GM19099 (cell line): Measurements from ENCODE around the gene DUS1L.

Experiments used
- POLR2A ChIP-seq: IDR thresholded peaks from 3 replicates; pipeline ENCODE4 v1.6.1; 2011; ENCODE audit warnings: low read depth; ENCODE audit not compliant: insufficient read length; ENCODE audit errors: extremely low read depth

DUS1L gene

DNA sequence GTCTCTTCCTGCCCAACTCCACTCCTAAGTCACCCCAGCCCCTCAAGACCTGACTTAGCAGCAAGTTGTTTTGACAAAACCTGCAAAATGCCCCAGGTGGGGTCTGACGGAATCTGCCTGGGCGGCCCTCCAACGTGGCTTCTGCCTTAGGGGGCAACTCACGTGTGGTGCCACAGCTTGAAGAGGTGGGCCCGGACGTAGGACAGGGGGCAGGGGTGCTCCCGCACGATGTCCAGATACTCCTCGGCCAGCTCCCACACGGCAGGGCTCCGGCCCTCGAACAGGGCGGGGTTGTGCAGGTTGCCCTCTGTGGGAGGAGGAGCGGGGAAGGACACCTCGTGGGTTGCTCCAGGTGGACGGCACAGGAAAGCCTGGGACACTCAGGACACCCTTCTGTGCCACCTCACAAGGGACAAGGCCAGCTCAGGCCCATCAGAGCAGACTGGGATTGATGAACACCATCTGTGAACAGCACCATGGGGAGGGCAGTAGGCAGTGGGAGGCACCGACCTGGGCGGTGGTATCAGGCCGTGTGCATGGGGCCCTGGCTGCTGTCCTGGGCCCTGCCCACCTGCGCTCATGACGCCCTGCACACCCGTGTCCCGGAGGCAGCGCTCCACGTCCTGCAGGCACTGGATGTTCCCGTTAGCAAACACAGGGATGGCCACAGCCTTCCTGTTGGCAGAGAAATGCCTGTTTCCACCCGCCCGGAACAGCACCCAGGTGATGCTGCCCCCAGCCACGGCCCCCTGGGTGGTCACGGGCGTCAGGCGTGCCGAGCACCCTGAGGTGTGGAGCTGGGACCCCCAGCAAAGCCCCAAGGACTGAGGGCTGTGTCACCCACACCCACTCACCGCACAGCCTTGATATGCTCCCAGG lies 4.3 kb downstream of the DUS1L start:
- no peak for TF ChIP-seq POLR2A

DNA sequence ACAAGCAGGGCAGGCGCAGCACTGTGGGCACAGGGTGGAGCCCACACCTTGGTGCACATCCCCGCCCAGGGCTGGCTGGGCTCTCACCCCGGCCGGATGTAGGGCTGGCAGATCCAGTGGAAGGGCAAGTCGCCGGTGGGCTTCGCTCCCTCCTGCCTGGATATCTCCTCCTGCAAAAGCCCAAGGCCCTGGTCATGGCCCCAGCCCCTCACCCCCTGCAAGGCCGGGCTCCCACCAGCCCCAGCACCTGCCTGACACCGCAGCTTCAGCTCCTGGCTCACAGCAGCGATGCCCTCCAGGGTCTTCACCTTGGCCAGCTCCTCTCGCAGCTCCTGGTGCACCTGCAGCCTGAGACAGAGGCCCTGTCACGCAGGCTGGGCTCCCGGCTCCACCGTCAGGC lies 5.0 kb downstream of the DUS1L start:
- no peak for TF ChIP-seq POLR2A

DNA sequence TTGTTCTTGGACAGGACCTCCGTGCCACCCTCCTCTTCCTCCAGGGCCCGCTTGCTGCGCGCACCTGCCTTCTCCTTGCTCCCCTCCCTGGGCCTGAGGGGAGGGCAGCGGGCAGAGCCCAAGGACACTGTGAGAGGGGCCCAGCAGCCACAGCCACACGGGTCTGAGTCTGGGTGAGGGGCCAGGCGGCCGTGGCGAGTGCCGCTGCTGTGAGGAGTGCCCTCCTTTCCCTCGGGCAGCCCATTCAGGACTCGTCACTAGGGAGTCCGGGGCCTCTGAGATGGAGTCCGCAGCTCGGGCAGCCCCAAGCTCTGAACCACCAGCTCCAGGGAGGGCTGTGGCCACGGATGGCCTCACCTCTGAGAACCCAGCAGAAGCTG lies 5.6 kb downstream of the DUS1L start:
- TF ChIP-seq POLR2A: no peak

DNA sequence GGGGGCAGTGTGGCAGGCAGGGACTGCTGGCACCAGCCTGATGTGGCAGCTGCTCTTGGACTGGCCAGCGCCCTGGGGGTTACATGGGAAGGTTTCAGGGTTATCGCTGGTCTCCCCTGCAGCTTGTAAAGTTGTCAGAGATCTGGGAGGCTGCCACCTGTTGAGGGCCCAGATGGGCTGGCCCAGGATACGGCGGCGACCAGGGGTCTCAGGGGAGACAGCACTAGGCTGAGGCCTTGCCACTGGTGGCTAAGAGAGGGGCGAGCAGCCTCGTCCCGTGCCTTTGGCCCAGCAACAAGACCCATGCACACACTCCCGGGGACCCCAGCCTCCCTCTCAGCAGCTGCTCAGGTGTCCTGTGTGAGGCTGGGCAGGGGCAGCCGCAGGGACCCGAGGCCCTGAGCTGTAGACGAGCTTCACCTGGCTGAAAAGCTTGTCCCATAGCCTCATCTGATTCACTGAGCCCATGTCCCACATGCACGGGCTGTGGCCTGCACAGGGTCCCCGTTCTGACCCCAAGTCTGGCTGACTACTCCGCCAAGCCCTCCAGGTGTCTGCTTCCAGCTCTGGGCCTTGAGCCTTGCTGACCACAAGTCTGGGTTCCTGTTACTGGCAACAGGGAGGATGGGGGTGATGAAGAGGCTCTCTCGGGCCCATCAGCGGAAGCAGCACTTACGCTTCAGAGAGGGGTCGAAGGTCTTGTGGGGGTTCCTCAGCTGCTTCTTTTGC lies 6.2 kb downstream of the DUS1L start:
- no peak for TF ChIP-seq POLR2A

DNA sequence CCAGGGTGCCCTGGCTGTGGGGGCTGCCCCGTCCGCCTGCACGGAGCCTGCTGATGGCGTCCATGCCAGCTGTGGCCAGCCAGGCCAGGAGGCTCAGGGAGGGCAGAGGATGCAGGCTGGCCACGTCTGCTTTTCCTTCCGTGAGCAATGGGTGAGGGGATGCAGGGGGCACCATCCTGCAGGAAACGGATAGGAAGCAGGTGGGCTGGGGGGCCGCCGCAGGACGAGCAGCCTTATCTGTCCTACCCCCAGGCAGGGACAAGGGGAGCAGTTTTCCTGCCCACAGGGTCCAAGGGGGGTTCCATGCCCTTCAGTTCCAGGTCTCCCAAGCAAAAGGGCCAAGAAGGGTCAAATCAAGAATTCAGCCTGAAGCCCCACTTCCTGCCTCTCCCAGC lies 6.8 kb downstream of the DUS1L start:
- TF ChIP-seq POLR2A: no peak

DNA sequence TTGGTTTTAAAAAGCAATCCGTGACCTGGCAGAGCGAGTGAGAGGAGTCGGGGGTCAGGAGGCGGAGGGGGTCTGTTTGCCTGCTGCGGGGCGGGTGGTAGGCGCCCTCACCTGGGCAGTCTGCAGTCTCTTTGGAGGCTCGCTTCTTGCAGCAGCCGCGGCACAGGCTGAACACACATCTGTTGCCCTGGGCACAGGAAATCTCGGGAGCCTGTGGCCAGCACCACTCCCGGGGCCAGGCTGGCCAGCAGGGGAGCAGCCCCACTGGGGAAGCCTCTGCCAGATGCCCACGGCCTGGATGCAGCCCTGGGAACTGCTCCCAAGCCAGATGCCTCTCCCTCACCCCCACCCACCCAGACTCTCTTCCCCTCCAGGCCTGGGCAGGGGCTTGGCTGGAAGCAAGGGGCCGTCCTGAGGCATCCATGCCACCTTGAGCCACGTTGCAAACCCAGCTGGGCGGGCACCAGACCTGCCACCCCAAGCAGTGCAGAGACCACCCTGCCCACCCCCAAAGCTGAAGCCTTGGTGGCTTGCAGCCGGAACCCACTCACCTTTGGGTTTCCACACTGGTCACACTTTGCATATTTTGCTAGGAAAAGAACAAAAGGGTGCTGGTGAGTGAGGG lies 7.3 kb downstream of the DUS1L start:
- no peak for TF ChIP-seq POLR2A

DNA sequence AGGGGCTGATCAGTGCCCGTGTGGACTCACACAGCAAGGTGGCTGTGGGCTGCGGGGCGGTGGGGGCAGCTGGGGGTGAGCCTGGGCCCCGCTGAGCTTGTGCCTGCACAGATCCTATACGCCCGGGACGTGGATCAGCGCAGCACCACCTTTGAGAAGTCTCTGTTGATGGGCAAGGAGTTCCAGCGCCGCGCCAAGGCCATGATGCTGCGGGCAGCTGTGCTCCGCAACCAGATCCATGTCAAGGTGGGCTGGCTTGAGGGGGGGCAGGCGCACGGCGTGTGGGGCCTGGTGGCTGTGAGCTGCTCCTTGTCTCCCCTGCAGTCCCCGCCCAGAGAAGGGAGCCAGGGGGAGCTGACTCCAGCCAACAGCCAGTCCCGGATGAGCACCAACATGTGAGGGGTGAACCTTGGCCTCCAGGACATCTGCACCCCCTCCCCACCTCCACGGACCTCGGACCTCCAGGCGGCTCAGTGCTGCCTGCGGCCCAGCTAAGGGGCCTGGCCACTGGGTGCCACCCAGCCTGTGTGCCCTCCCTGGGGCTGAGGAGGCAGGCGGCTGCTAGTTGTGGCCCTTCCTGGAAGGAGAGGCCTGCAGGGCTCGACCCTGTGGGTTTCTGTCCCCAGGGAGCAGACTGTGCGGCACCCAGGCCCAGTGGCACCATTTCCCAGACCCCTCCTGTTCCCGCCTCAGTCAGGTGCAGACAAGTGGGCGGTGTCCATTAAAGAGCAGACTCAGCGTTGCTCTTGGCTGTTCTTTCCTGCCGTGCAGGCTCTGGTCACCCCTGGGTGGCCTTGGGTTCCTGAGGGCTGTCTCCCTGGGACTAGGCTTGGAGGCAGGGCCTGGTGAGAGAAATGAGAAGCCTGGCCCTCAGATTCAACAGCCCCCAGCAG lies 8.6 kb downstream of the DUS1L start:
- TF ChIP-seq POLR2A: no peak

DNA sequence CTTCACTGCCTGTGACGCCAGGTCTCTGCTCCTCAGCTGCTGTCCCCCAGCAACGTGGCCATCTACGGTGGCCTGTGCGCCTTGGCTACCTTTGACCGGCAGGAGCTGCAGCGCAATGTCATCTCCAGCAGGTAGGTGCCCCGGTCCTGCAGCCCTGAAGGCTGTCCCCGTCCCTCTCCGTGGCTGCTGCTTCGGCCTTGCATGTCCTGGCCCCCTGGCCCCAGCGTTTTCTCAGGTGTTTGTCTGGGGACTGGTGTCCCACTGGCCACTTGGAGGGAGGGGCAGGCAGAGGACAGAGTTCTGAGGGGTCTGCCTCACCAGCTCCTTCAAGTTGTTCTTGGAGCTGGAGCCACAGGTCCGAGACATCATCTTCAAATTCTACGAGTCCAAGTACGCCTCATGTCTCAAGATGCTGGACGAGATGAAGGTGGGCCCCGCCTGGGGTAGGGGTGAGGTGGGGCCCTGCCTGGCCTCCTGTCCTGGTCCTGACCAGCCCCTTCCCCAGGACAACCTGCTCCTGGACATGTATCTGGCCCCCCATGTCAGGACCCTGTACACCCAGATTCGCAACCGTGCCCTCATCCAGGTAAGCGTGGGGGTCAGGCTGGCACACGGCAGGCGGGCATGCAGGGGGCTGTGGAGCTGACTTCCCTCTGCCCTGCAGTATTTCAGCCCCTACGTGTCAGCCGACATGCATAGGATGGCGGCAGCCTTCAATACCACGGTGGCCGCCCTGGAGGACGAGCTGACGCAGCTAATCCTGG lies 9.5 kb downstream of the DUS1L start:
- TF ChIP-seq POLR2A: no peak

DNA sequence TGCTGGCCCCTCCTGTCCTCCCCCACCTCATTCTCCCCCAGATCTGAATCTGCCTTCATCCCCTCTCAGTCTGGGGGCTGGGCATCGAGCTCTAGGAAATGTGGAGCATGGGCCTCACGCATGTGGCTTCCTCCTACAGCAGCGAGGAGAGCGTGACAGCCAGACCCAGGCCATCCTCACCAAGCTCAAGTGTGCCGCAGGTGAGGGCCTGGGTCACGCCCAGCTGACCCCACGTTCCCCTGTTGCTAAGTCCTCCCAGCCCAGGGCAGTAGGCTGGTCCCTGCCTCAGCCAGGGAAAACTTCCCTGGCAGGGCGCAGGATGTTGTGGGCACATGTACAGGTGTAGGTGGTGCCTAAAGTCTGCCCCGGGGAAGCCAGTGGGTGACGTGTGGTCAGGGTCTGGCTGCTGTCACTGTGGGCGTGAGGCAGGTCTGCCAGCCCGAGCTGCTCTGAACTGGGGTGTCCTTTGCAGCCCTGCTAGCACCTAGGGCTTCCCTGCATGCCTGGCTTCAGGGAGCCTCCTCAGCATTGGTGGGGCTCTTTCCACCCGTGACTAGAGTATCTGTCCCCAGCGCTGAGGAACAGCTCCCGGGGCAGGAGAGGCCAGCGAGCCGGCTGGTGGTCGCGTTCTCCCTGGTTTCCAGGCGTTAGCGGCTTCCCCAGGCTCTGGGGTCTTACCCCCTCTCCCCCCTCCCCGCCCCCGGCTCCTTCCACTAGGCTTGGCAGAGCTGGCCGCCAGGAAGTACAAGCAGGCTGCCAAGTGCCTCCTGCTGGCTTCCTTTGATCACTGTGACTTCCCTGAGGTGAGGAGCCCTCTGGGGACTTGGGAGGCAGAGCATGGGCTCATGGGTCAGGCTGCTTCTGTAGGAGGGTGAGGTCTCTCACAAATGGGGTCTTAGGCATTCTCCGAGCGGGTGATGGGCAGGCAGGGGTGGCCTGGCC lies 10.3 kb downstream of the DUS1L start:
- no peak for TF ChIP-seq POLR2A

DNA sequence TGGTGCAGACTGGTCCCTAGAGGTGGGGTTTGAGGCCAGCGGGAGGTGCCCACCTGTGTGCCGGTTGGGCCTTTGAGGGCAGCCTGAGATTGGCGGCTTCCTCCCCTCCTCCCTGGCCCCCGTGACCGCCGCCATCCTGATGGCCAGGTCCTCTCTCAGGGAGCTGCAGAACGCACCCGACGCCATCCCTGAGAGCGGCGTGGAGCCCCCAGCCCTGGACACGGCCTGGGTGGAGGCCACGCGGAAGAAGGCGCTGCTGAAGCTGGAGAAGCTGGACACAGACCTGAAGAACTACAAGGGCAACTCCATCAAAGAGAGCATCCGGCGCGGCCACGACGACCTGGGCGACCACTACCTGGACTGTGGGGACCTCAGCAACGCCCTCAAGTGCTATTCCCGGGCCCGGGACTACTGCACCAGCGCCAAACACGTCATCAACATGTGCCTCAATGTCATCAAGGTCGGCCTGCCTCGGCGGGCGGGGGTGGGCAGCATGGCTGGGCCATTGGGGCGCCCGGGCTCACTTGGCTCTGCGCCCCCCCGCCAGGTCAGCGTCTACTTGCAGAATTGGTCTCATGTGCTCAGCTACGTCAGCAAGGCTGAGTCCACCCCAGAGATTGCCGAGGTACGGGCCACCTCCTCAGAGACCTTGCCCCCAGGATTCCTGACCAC lies 11.1 kb downstream of the DUS1L start:
- TF ChIP-seq POLR2A: no peak

DNA sequence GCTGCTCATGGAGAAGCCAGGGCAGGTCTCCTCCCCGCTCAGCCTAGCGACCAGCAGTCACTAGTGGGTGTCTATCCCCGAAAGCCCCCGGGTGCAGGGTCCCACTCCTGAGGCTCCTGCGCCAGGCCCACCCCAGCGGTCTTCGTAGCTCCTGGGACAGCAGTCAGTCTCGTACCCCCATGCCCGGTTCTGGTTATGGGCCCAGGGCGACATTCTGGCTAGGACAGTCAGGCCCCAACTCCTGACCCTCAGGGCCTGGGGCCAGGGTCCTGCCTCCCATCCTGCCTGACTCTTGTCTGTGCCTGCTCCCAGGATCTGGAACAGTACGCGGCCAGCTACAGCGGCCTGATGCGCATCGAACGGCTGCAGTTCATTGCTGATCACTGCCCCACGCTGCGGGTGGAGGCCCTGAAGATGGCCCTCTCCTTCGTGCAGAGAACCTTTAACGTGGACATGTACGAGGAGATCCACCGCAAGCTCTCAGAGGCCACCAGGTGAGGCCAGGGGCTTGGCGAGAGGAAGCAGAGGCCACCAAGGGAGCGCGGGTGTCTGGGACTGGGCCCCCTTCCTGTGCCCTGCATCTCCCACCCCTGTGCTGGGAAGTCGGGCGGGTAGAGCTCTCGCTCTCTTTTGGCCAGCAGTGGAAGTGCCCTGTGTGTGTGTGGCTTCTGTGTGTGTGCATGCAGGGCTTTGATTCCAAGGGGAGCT lies 11.9 kb downstream of the DUS1L start:
- TF ChIP-seq POLR2A: no peak

DNA sequence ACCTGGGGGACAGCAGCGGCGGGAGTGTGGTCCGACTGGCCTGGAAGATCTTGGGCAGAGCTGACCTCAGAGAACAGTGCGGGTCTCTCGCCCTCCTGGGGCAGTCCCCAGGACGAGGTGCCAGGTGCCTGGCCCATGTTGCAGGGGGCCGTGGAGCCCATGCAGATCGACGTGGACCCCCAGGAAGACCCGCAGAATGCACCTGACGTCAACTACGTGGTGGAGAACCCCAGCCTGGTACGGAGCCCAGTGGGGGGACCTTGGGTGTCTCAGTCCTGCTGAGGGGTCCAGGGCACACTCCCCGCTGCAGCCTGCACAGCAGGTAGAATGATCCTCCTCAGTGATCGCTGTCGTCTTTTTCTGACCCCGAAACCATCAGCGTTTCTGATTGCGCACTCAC lies 12.5 kb downstream of the DUS1L start:
- no peak for TF ChIP-seq POLR2A
